Measurements from ENCODE around the gene MAP7. TPM values are rescaled to one million over a fixed set of nuclear protein-coding genes. Genes with fewer than 3 reads are reported as not detected.

The MAP7 gene
- total and polyA plus RNA-seq, 2 donors = 3.3 to 10.4 TPM

GRCh38 chr6:136533487-136533886 is 16.7 kb downstream of the MAP7 start:
- no peaks in the 10 kb centered on the region for H3K4me1 ChIP-seq (ENCODE audit: insufficient read depth)
- 60% methylated on average over 5 of the region's 5 CpGs for WGBS
- DNase-seq (ENCODE audit: extremely low spot score) = no peak
- H3K36me3 ChIP-seq (ENCODE audit: insufficient read depth) = no peaks in the 10 kb centered on the region
- H3K4me3 ChIP-seq (ENCODE audit: low read depth, low read length) = no peak overlapping the region
- H3K27ac ChIP-seq (ENCODE audit: low read depth) = no peak overlapping the region

DNA sequence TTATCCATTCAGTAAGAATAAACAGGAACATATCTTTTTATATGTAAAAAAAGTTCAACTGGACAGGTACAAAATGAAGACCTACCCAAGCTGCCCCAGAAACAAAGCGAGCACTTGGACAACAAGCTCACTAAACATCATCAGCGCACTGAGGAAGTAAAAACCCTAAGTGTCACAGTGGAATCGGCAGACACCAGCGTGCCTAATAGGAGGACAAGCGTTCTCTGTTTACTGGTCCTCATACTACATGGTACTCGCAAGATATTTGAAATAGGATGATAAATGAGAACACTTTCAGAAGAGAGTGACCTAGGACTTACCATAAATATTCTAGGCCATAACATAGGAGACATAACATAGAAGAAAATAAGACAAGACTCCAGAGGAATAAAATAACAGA is 18.2 kb downstream of the MAP7 start:
- WGBS = 83% methylated on average over 6 of the region's 6 CpGs
- DNase-seq (ENCODE audit: extremely low spot score) = no peak
- no peak overlapping the region for H3K27ac ChIP-seq (ENCODE audit: low read depth)
- no peaks in the 10 kb centered on the region for H3K4me1 ChIP-seq (ENCODE audit: insufficient read depth)
- no peaks in the 10 kb centered on the region for H3K36me3 ChIP-seq (ENCODE audit: insufficient read depth)
- H3K4me3 ChIP-seq (ENCODE audit: low read depth, low read length) = no peak overlapping the region

- H3K27ac ChIP-seq (ENCODE audit: low read depth) = no peak overlapping the region
- WGBS = 92% methylated on average over 3 of the region's 3 CpGs
Measured at GRCh38 chr6:136529710-136530109, 20.5 kb downstream of the MAP7 start.

GRCh38 chr6:136528477-136528876 is 21.7 kb downstream of the MAP7 start:
- no peaks in the 10 kb centered on the region for H3K36me3 ChIP-seq (ENCODE audit: insufficient read depth)
- H3K4me3 ChIP-seq (ENCODE audit: low read depth, low read length) = no peak overlapping the region
- no peak for DNase-seq (ENCODE audit: extremely low spot score)
- WGBS = 76% methylated on average over 1 of the region's 1 CpG
- H3K4me1 ChIP-seq (ENCODE audit: insufficient read depth) = no peaks in the 10 kb centered on the region
- H3K27ac ChIP-seq (ENCODE audit: low read depth) = no peak overlapping the region

More at GRCh38 chr6:136529710-136530109, 20.5 kb downstream of the MAP7 start:
- DNase-seq (ENCODE audit: extremely low spot score) = no peak
- Histone ChIP-seq H3K36me3 (ENCODE audit: insufficient read depth) (no peaks in the 10 kb centered on the region), H3K4me1 (ENCODE audit: insufficient read depth) (no peaks in the 10 kb centered on the region), H3K4me3 (ENCODE audit: low read depth, low read length) (no peak overlapping the region)

- H3K4me3 ChIP-seq (ENCODE audit: low read depth, low read length) = no peak overlapping the region
- WGBS = 74% methylated on average over 6 of the region's 6 CpGs
Measured at GRCh38 chr6:136527831-136528230, 22.4 kb downstream of the MAP7 start.

GRCh38 chr6:136526937-136527336 is 23.3 kb downstream of the MAP7 start:
- Histone ChIP-seq H3K36me3 (ENCODE audit: insufficient read depth) (no peaks in the 10 kb centered on the region), H3K27ac (ENCODE audit: low read depth) (no peak overlapping the region), H3K4me3 (ENCODE audit: low read depth, low read length) (no peak overlapping the region), H3K4me1 (ENCODE audit: insufficient read depth) (no peaks in the 10 kb centered on the region)
- WGBS = 53% methylated on average over 4 of the region's 4 CpGs
- DNase-seq (ENCODE audit: extremely low spot score) = no peak

More at GRCh38 chr6:136527831-136528230, 22.4 kb downstream of the MAP7 start:
- no peaks in the 10 kb centered on the region for H3K36me3 ChIP-seq (ENCODE audit: insufficient read depth)
- H3K27ac ChIP-seq (ENCODE audit: low read depth) = no peak overlapping the region
- H3K4me1 ChIP-seq (ENCODE audit: insufficient read depth) = no peaks in the 10 kb centered on the region
- no peak for DNase-seq (ENCODE audit: extremely low spot score)

DNA sequence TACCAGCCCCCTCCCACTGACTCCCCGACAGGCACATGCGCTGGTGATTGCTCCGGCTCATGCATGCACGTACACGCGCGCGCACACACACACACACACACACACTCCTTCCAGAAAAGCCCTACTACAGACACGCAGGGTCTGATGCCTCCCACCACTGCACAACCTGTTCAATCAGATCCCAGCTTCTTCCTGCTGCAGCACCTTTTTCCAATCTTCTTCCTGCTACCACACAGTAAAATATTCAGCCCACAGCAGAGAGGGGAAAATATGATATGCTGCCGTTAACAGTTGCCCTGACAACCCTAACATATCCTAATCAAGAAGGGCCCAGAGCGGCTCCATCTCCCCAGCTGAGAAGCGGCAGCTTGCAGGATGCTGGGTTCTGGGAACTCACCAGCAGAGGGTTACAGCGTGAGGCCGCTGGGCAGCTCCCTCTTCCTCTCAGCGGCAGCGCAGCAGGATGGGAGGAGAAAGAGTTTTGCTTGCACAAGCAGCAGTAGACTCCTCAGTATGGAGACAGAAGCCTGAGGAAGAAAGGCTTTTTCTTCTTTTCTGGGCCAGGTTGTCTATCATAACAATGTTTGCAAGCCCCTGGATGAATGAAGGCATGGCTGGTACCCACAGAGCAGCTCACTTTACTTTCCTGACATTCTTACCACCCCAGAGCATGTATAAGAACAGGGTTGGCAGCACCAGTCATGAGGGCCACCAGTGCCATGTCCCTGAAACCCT is 23.9 kb downstream of the MAP7 start:
- Histone ChIP-seq H3K4me1 (ENCODE audit: insufficient read depth) (no peaks in the 10 kb centered on the region), H3K27ac (ENCODE audit: low read depth) (no peak overlapping the region), H3K4me3 (ENCODE audit: low read depth, low read length) (no peak overlapping the region), H3K36me3 (ENCODE audit: insufficient read depth) (no peaks in the 10 kb centered on the region)
- no peak for DNase-seq (ENCODE audit: extremely low spot score)
- 18% methylated on average over 16 of the region's 16 CpGs for WGBS

DNA sequence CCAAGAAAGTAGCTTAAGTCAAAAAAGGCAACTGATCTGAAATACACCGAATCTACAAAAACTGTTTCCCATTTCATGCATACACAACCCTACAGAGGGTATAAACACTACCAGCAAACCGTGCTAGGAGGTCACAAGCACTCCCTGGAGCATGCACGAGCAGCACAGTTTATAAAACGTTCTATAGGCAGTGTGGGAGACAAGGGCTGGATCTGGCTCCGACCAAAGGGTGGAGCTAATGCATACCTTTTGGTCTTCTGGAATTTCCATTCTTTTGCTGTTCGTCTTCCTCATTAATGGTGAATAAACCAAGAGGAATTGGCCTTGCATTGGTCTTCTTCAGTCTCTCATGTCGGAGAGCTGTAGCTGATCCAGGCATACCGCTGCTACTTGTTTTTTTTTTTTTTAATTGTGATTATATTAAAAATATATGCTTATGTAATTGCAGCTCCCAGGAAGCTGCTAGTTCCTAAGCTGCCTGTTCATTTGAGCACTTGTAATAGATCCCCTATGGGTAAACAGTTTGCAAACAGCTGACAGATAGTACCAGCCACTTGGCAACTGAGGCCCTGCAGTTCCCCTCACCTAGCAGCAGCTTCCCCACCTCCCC is 24.5 kb downstream of the MAP7 start:
- no peaks in the 10 kb centered on the region for H3K36me3 ChIP-seq (ENCODE audit: insufficient read depth)
- H3K4me3 ChIP-seq (ENCODE audit: low read depth, low read length) = no peak overlapping the region
- H3K27ac ChIP-seq (ENCODE audit: low read depth) = no peak overlapping the region
- H3K4me1 ChIP-seq (ENCODE audit: insufficient read depth) = no peaks in the 10 kb centered on the region
- WGBS = 46% methylated on average over 8 of the region's 8 CpGs
- DNase-seq (ENCODE audit: extremely low spot score) = no peak

DNA sequence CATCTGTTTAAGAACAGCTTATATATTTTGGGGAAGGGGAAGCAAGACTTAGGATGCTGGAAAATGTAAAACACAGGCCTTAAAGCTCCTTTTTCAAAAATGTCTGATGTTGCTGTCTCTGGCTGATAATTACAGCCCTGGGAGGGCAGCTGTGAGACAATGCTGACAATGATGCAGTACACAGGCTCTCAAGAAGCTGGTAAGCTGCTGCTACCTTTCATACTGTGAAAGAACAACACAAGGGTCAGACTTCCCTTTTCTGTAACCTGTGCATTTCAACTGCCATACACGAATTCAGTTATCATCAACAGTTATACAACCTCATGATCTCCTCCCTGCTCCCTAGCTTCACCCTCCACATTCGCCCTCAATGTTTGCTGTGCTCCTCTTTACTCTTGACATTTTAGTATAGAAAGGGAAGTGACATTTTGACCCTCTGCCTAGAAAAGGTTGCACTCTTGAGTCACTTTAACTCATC is 25.2 kb downstream of the MAP7 start:
- H3K27ac ChIP-seq (ENCODE audit: low read depth) = no peak overlapping the region
- no peaks in the 10 kb centered on the region for H3K36me3 ChIP-seq (ENCODE audit: insufficient read depth)
- DNase-seq (ENCODE audit: extremely low spot score) = no peak
- WGBS = 75% methylated on average over 2 of the region's 2 CpGs
- H3K4me3 ChIP-seq (ENCODE audit: low read depth, low read length) = no peak overlapping the region
- no peaks in the 10 kb centered on the region for H3K4me1 ChIP-seq (ENCODE audit: insufficient read depth)

DNA sequence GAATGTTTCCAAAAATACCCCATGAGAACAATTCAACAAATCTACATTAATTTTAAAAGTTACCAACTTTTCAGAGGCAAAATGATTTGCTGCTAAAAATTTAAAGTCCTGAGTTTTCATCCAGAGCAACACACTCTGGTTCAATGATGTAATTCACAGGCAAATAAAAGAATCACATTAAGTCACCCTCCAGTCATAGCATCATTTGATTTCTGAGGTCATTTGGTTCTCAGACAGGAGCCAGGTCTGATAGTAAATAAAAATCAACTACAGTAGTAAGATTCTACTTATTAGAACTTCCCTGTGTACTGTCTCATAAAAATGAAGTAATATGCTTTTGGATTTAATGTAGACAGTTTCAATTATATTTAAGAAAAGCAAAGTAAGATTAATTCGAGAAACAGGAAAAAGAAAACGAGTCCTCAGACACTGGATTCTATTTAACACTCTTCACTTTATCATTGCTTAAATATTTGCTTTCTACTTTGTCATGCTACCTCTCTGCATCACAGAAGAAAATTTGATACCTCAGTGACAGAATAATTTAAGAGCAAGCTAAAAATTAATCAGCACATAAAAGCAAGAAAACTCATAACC is 25.8 kb downstream of the MAP7 start:
- H3K27ac ChIP-seq (ENCODE audit: low read depth) = no peak overlapping the region
- DNase-seq (ENCODE audit: extremely low spot score) = no peak
- H3K36me3 ChIP-seq (ENCODE audit: insufficient read depth) = no peaks in the 10 kb centered on the region
- H3K4me3 ChIP-seq (ENCODE audit: low read depth, low read length) = no peak overlapping the region
- WGBS = 64% methylated on average over 2 of the region's 2 CpGs
- no peaks in the 10 kb centered on the region for H3K4me1 ChIP-seq (ENCODE audit: insufficient read depth)

GRCh38 chr6:136523196-136523595 is 27.0 kb downstream of the MAP7 start:
- 92% methylated on average over 4 of the region's 4 CpGs for WGBS
- Histone ChIP-seq H3K36me3 (ENCODE audit: insufficient read depth) (no peaks in the 10 kb centered on the region), H3K27ac (ENCODE audit: low read depth) (no peak overlapping the region)

DNA sequence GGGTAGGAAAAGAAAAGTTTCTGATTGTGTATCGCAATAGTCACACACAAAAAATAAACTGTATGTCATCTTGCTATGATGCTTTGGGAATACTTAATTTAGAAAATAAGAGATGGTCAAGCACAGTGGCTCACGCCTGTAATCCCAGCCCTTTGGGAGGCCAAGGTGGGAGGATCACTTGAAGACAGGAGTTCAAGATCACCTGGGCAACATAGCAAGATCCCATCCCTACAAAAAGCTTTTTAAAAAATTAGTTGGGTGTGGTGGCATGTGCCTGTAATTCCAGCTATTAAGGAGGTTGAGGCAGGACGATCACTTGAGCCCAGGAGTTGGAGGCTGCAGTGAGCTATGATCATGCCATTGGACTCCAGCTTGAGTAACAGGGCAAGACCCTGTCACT is 27.6 kb downstream of the MAP7 start:
- Histone ChIP-seq H3K36me3 (ENCODE audit: insufficient read depth) (no peaks in the 10 kb centered on the region), H3K27ac (ENCODE audit: low read depth) (no peak overlapping the region), H3K4me3 (ENCODE audit: low read depth, low read length) (no peak overlapping the region), H3K4me1 (ENCODE audit: insufficient read depth) (no peaks in the 10 kb centered on the region)
- no peak for DNase-seq (ENCODE audit: extremely low spot score)
- 92% methylated on average over 3 of the region's 3 CpGs for WGBS

More at GRCh38 chr6:136523196-136523595, 27.0 kb downstream of the MAP7 start:
- Histone ChIP-seq H3K4me1 (ENCODE audit: insufficient read depth) (no peaks in the 10 kb centered on the region), H3K4me3 (ENCODE audit: low read depth, low read length) (no peak overlapping the region)
- no peak for DNase-seq (ENCODE audit: extremely low spot score)

DNA sequence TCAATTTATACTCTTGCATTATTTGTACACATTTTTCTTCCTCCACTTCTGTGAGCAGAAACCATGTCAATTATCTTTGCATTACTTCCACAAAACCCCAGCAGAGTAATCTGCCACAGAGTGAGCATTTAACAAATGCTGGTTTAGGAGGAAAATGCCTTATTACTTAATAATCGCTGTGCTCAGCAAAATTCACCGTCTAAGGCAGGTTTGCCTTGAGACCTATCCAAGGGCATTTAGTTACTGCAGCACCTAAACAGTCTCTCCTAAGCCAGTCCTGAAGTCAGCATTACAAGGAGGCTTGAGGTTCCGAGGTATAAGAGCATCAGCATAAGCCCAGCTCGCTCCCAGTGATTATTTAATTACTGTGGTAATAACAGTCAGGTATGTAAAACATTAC is 28.3 kb downstream of the MAP7 start:
- Histone ChIP-seq H3K4me1 (ENCODE audit: insufficient read depth) (no peaks in the 10 kb centered on the region), H3K27ac (ENCODE audit: low read depth) (no peak overlapping the region), H3K4me3 (ENCODE audit: low read depth, low read length) (no peak overlapping the region), H3K36me3 (ENCODE audit: insufficient read depth) (no peaks in the 10 kb centered on the region)
- DNase-seq (ENCODE audit: extremely low spot score) = no peak
- WGBS = 88% methylated on average over 4 of the region's 4 CpGs

DNA sequence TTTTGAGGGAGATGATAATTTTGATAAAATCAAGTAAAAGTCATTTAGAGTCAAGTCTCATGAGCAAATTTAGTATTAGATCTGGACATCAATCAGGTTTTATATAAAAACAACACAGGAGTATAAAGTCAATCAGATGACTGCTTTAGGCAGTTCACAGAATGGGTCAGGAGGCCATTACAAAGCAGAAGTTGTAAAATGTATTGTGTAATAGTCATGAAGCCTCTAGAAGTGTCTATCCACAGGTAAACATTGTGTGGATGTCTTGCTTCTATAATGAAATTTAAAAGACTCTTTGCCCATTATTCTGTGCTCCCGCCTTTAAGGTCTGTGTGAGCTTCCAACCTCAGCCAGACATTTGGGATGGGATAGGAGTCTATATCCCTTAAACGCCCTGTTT is 28.8 kb downstream of the MAP7 start:
- H3K4me3 ChIP-seq (ENCODE audit: low read depth, low read length) = no peak overlapping the region
- H3K36me3 ChIP-seq (ENCODE audit: insufficient read depth) = no peaks in the 10 kb centered on the region
- H3K27ac ChIP-seq (ENCODE audit: low read depth) = no peak overlapping the region
- H3K4me1 ChIP-seq (ENCODE audit: insufficient read depth) = no peaks in the 10 kb centered on the region
- DNase-seq (ENCODE audit: extremely low spot score) = no peak
- WGBS = 71% methylated on average over 2 of the region's 2 CpGs
